Hematopoietic multipotent progenitor cell treated with erythropoietin and hydrocortisone succinate and interleukin-3 and kit ligand, for 8 days (in vitro differentiated cells): Measurements from ENCODE around the gene KY.
A peak's percentile ranks its signal among the peaks of the same experiment; 100 is the strongest.

ENCODE experiments used
- DNase-seq: peaks from one replicate; pipeline ENCODE4 v3.0.0-alpha.2; 2015

The KY gene

DNA sequence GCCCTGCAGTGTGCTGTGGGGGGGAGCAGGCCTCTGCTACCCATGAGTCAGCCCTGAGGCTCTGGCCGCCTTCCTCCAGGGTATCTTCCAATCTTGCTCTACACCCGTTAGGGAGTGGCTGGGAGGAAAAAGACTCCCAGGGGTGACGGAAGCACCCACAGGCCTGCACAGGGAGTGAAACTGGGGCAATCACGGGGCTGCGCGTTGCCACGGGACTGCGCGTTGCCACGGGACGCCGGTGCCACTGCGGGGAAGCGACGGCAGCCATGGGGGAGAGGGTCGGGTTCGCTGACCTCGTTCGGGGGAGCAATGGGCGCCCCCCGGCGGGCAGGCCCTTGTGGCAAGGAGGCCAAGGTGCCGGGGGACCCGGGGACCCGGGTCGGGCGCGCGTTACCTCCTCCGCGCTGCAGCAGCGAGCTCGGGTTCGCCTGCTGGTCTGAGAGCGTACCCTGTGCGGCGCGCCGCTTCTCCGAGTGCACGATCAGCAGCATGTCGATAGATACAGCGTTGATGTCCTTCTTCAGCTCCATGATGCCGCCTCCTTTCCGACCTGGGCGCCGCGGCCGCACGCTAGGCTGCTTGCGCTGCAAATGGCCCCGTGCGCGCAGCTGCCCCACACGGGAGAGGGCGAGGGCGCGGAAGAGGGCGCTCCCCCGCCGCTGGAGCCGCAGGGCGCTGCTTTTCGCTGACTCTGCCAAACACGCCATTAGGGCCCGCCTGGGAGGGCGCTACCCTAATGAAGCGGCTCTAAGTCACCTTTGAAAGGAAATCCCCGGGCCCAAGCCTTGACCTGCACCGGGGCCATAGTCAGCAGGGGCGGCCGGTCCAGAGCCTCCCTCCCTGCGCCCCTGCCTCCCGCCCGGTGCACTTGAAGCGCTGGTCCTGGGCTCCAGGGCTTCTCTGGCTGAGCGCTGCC, at the start of gene KY:
Gene KY (minus strand): TSS at position 592 of the 916 bp plus-strand sequence. CDS start 62 bp downstream, at position 530.
- DNase-seq = peak; percentile 18

- DNase-seq = no peak
These were observed 48.9 kb upstream of the KY start for GRCh38 chr3:134699721-134700120.

GRCh38 chr3:134699141-134699711, 48.4 kb upstream of the KY start:
- no peak for DNase-seq

DNA sequence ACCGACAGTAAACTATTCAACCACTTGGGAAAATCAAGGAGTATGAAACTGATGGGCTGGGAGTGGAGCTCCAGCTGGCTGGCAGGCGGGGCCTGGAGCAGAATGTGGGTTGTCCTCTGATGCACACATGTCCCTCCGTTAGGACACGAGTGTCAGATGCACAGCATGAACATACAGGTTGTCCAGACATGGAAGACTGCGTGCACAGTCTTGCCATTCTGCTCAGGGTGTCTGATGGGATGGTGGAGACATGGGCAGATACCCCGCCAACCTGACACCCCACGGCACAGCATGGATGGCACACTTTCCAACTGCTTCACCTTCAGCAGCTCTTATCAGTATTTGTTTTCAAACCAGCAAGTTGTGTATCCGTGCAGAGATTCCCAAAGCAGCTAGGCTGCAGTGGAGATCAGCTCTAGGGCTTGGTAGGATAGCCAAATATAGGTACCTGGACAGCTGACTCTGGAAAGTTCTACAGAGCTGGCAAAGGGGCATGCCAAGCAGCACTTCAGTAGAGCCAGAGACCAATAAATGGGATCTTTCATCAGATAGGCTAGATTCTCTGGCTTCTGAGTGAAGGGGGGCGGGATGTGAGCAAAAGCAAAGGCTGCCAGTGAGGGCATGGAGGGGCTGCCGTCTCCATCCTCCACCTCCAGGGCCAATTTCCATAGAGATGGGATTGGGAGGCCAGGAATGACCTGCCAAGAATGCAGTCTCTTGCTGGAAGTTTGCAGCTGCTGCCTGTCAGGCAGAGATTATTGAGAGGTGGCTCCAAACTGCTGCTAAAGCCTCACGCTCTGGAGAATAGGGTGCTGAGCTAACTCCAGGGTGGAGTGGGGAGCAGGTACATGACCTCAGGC, 47.2 kb upstream of the KY start:
- DNase-seq = no peak

DNA sequence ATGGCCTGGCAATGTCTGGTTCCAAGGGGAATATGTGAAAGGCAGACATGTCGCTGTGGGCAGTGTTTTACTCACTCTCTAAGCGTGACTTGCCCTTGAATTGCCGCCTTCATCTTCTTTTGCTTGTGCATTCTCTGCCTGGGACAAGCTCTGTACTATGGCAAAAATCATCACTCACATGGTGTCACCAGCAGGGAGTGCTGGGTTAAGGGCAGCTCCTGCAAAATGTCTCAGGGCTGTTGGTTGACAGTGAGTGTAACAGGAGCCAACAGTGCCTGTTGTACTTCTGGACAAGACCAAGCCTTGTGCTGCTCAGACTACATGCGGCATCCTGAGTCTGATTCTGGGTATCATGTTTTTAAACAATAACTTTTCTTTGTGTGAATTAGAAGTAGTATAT, 45.3 kb upstream of the KY start:
- DNase-seq = no peak

DNA sequence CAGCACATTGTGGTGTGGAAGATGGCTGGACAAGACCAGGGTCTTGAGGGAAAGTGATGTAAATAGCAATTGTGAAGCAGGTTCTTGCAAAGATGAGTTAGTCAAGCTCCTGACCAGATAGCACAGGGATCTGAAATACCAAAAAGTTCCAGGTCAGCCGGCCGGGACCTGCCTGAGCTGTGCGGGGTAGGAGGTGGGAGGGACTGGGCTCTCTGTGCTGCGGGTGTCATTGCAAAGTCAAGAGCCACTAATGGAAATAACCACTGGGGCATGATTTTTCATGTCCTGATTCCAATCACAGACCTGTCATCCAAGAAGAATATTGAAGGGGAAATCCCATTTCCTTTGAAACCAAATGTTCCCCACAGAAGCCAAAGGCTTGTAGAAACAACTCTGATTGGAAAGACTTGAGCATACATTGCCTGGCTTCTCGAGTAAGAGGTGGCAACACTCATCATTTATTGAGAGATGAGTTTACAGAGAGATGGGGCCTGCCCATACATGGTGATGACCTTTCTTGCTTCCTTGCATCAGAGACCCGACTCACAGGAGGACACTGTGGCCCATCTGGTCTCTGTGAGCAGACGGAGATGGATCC, 44.2 kb upstream of the KY start:
- no peak for DNase-seq

GRCh38 chr3:134694466-134694865, 43.6 kb upstream of the KY start:
- DNase-seq = no peak

DNA sequence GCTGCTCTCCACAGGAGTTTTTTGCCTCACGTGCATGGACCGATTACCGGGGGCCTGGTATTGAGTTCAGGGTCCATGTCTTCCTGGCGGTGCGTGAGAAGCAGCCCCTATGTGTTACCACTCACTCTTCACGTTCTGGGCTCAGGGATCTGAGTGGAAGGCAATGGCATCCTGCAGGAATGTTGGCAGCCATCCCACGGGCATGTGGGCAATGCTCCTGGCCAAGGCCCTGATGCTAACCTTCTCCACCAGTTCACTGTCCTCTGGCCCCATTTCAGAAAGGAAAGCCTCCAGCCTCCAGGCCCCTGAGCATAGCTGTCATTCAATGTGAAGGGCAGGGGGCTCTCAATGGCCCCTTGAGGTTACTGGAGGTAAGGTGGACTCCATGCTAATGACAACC, 43.0 kb upstream of the KY start:
- no peak for DNase-seq

- no peak for DNase-seq
These were observed 42.4 kb upstream of the KY start for GRCh38 chr3:134693226-134693625.

DNA sequence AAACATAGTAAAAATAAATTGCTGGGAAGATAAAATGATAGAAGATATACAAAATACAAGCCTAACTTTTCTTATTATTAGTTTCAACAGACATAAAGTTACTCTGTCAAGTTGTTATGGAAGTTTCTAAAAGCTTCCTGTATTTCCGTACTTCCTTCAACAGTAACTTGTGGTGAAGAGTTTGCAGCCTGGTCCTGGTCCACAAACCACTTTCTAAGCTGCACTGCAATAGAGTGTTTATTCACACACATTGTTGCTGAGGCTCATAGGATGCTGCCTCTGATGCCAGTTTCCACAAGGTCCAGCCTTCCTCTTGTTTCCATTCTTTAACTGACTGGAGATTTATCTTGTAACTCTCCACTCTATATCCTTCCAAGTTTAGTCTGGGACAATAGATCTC, 39.4 kb upstream of the KY start:
- DNase-seq = no peak

GRCh38 chr3:134687642-134688041, 36.8 kb upstream of the KY start:
- DNase-seq = no peak

DNA sequence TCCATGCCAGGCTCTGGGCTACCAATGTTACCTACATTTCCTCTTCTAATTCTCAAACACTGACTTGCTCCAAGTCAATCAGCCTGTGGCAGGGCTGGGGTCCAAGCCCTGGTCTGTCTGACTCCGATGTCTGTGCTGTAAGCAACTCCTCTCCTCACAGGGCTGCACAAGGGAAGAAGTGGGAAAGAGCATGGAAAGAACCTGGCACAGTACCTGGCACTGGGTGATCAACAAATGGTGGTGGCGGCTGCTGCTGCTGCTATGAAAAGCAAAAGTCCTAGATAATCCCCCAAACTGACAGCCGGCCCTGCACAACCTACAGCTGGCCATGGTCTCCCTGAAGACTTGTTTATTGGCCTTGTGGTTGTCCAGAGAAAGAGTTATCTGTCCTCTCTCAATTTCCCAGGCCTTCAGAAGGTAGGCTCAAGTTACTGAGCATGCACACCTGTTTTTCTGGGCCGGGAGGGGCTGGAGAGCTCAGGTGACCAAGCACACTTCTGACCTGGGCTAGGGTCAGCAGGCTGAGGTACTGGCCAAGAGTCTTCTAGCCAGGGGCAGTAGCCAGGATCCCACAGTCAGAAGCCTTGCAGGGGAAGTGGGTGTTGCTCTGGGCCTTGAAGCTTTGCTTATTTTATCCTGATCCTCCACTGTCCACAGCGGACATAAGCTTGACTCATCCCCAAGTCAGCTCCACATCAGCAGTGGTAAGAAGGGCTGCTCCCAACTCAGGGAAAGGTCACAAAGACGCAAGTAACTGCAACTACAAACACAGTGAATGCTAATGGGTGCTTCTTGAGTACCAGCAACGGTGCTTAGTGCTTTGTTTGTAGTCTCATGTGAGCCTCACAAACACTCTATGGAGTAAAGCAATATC, 35.3 kb upstream of the KY start:
- DNase-seq = no peak

- no peak for DNase-seq
These were observed 31.5 kb upstream of the KY start for GRCh38 chr3:134682196-134682880.

DNA sequence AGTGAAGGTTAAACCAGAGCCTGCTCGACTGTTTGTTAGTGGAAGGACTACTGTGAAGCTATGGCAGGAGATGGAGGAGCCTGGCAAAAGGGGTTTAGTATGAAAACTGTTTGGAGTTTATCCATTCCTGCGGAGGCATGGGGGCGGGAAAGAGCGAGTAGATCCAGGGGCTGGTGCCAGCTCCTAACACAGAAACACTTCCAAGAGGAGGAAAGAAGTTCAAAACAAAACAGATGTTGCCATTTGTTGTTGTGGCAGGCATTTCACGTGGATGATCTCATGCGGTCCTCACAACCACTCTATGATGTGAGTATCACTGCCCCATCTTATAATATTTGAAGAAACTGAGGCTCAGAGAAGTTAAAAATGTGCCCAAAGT, 30.7 kb upstream of the KY start:
- DNase-seq = no peak

DNA sequence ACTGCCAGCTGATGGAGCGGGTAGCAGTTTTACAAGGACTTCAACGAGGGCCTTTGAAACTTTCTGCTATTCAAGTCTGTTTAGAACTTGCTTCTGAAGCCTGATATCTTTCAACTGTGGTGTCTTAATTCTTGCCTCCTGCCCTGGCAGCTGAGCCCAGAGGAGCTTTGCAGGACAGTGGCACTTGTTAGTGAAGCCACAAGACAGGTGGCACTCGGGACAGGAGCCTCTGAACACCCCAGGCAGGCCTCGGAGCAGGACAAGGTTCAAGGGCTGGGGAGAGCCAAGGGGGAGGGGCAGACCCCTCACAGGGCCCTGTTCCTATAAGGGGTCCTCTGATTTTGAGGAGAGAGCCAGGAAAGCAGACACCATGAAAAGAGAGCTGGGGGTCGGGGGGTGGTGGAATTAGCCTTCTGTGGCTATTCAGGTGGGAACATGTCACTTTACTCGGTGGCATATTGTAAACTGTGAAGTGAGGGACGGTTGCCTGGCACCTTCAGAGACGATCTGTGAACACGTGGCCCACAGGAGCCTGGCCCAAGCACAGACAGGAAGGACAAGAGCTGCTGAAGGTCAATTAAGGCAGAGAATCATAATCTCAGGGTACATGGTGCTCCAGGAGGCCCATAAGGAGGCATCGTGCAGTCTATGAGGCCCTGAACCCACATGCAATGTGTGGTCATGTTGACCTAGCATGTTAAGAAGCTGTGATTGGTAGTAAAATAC, 30.1 kb upstream of the KY start:
- no peak for DNase-seq

GRCh38 chr3:134677987-134678308, 27.1 kb upstream of the KY start:
- DNase-seq = no peak

DNA sequence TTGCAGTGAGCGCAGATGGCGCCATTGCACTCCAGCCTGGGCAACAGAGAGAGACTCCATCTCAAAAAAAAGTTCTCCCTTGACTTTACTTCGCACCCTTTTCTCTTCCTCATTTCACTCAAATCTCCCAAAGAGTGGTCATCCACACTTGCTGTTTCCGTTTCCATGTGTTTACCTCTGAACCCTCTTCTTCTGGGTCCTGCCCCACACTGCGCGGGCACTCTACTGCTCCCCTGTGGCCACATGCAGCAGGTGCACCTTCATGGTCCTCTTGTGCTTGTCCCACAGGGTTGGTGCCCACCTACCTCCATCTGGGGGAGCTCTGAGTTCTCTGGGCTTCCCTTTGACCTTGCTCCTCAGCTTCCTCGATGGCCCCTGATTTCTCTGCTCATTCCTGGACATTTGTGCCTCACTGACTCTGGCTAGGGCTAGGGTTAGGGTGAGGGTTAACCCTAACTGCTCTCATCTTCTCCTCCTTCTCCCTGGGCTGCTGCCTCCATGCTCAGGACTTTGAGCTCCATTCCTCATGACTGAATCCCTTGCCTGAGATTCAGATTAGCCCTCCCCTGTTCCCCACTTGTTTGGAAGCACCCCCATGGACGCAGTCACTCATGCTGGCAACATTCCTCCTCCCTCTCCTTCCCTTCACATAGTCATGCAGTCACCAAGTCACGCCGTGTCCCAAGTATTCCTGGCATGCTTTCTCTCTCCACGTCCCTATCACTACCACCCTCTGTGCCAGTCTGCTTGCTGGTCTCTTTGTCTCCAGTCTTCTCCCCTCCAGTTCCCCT, 26.6 kb upstream of the KY start:
- DNase-seq = peak; percentile 28

GRCh38 chr3:134675726-134676256, 25.0 kb upstream of the KY start:
- DNase-seq = no peak

DNA sequence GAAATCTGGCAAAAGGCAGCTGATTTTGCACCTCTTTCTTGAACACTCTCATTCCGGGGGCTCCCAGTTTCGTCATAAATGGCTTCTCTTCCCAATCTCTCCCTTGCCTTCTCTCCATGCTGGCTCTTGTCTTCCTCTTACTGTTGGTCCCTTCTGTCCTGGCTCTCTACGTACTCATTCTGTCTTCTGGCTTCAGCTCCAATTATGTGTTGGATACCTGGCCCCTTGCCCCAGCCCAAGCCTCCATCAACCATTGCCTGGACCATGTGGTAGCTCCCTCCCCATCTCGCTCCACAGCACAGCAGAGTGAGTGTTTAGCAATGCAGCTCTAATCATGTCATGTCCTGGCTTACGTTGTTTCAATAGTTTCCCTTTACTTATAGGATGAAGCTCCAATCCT, 21.7 kb upstream of the KY start:
- no peak for DNase-seq

- DNase-seq = no peak
These were observed 17.1 kb upstream of the KY start for GRCh38 chr3:134667956-134668355.
